PFSK-1 (cell line): ENCODE measurements around the gene ATP6V0B.

Experiments used
- FOXP2 ChIP-seq: optimal IDR thresholded peaks from 2 replicates; pipeline ENCODE3; 2011; ENCODE audit warnings: borderline replicate concordance, control low read depth, inconsistent platforms; ENCODE audit not compliant: insufficient read depth; ENCODE audit errors: extremely low read length, extremely low read depth
- POLR2AphosphoS5 ChIP-seq: IDR thresholded peaks from 2 replicates; pipeline ENCODE4 v1.6.1; 2012; ENCODE audit warnings: low read depth, mild to moderate bottlenecking, control low read depth, low read length, moderate library complexity
- SIN3A ChIP-seq: IDR thresholded peaks from 2 replicates; pipeline ENCODE4 v1.6.1; 2012; ENCODE audit warnings: mild to moderate bottlenecking, low read length, moderate library complexity, borderline replicate concordance; ENCODE audit not compliant: insufficient read depth
- TAF1 ChIP-seq: IDR thresholded peaks from 2 replicates; pipeline ENCODE4 v1.6.1; 2012; ENCODE audit warnings: low read length, control low read depth, borderline replicate concordance; ENCODE audit not compliant: insufficient read depth
- TF ChIP-seq, protein P1 (sequence below), 2 experiments: IDR thresholded peaks; 2 replicates each; pipeline versions ENCODE4 v1.6.1 to v1.8.0; 2011 to 2012; ENCODE audit warnings: low read depth in 2 of 2, low read length in 2 of 2, control low read depth in 1 of 2, inconsistent platforms in 1 of 2, mild to moderate bottlenecking in 1 of 2, moderate library complexity in 1 of 2; ENCODE audit not compliant: insufficient read depth in 1 of 2

Gene ATP6V0B

DNA sequence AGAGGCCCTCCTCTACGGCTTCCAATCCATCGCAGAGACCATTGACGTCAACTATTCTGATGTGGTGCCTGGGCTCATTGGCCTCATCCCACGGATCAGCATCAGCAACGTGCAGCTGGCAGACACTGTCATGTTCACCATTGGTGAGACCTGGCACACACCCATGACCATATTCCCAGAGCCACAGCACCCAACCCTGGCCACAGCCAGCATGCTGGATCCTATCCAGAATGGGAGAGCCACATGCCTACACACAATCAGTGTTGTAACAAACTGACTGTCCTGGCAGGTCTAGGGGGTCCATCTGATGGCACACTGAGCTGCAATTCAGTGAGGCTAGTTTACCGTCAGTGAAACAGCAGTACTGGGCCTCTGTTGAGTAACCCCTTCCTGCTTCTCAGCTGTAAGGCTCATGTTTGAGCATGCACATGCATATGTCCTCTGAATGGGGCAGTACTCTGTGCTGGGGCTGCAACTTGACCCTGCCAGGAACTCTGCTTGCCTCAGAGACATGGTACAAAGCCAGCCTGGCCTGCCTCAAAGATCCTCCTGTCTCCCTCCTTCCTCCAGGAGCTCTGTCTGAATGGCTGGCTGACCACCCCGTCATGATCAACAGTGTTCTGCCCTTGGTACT, 17.2 kb upstream of the ATP6V0B start:
- no peak for TF ChIP-seq TAF1
- no peak for TF ChIP-seq SIN3A
- TF ChIP-seq, protein P1, sequence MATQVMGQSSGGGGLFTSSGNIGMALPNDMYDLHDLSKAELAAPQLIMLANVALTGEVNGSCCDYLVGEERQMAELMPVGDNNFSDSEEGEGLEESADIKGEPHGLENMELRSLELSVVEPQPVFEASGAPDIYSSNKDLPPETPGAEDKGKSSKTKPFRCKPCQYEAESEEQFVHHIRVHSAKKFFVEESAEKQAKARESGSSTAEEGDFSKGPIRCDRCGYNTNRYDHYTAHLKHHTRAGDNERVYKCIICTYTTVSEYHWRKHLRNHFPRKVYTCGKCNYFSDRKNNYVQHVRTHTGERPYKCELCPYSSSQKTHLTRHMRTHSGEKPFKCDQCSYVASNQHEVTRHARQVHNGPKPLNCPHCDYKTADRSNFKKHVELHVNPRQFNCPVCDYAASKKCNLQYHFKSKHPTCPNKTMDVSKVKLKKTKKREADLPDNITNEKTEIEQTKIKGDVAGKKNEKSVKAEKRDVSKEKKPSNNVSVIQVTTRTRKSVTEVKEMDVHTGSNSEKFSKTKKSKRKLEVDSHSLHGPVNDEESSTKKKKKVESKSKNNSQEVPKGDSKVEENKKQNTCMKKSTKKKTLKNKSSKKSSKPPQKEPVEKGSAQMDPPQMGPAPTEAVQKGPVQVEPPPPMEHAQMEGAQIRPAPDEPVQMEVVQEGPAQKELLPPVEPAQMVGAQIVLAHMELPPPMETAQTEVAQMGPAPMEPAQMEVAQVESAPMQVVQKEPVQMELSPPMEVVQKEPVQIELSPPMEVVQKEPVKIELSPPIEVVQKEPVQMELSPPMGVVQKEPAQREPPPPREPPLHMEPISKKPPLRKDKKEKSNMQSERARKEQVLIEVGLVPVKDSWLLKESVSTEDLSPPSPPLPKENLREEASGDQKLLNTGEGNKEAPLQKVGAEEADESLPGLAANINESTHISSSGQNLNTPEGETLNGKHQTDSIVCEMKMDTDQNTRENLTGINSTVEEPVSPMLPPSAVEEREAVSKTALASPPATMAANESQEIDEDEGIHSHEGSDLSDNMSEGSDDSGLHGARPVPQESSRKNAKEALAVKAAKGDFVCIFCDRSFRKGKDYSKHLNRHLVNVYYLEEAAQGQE (IDR thresholded peaks at IDR 0.05; ENCODE audit: insufficient read depth in 1 of 2, low read depth in 2 of 2, low read length in 2 of 2) = no peak
- TF ChIP-seq POLR2AphosphoS5 = no peak
- no peak for TF ChIP-seq FOXP2

DNA sequence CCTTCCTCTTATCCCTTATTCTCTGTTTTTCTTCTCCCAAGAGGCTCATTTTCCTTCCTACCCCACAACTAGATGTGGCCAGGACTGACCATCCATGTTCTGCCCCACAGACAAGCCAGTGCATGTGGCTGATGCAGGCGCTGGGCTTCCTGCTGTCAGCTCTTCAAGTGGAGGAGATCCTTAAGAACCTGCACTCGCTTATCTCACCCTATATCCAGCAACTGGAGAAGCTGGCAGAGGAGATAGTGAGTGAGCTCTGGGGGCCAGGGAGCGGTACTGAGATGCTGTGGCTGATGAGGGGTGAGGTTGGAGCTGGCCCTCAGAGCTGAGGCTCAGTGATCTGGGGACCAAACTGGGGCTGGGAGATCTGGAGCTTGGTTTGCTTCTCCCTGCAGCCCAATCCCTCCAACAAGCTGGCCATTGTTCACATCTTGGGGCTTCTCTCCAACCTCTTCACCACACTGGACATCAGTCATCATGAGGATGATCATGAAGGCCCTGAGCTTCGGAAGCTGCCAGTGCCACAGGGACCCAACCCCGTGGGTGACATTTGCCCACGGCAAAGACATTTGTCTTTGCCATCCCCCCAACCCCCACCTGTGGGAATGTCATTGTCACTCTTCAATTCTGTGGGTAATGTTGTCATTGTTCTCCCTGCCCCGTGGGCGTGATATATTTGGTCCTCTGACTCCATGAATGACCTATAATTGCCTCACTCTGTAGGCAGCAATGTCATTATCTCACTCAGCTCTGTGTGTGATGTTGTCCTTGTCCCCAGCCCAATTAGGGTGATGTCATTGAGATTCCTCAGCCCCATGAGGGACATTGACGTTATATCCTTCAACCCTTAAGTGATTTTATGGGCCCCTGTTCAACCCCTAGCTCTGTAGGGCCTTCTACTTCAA, 16.2 kb upstream of the ATP6V0B start:
- TF ChIP-seq, protein P1 (IDR thresholded peaks at IDR 0.05; ENCODE audit: insufficient read depth in 1 of 2, low read depth in 2 of 2, low read length in 2 of 2) = no peak
- TF ChIP-seq POLR2AphosphoS5 (no peak), FOXP2 (no peak), TAF1 (no peak), SIN3A (no peak)

DNA sequence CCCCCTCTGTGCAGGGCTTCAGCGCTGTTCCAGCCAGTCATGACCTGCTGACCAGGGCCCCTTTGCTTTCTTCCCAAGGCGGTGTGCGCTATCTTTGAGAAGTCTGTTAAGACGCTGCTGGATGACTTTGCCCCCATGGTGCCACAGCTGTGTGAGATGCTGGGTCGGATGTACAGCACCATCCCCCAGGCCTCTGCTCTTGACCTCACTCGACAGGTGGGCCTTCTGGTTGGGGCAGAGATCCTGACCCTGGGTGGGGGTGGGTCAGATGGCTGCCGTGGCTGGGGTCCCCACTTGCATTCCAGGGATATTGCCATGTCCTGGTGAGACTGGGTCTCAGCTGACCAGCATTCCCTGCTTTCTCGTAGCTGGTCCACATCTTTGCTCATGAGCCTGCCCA, 14.0 kb upstream of the ATP6V0B start:
- TF ChIP-seq POLR2AphosphoS5 (no peak), SIN3A (no peak), FOXP2 (no peak)
- TF ChIP-seq, protein P1 (IDR thresholded peaks at IDR 0.05; ENCODE audit: insufficient read depth in 1 of 2, low read depth in 2 of 2, low read length in 2 of 2) = no peak

DNA sequence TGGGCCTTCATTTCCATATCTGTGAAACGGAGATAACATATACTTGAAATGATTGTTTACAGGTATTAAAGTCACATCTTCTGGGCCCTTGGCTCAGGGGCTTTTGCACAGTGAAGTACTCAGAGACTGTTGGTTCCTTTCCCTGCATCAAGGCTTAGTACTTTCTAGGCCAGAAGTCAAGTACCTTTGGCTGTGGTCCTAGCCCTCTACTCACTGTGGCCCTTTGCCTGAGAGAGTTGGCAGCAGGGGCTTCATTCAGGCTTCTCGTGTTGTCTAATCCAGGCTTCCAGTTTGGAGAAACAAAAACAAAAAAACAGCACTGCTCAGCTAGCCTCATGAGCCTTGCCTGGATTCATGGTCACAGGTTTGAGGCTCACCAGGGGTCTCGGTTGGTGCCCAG, 13.1 kb upstream of the ATP6V0B start:
- TF ChIP-seq TAF1 (no peak), POLR2AphosphoS5 (no peak), SIN3A (no peak)

DNA sequence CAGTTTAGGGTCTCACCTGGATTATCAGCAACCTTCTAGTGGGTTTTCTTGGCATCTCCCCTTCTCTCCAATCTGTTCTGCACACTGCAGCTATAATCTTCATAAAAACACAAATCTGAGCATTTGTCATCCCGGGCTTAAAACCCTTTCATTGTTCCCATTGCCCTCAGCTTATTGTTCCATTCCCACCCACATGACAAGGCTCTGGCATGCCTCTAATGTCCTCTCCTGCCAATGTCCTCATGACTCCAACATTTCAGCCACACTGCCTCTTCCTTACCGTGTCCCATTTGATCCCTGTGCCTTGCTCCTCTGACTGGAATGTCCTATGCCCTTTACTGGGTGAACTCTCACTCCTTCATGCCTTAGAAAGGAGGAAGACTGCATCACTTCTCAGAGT, 12.4 kb upstream of the ATP6V0B start:
- TF ChIP-seq FOXP2 (no peak), TAF1 (no peak)
- TF ChIP-seq, protein P1 (IDR thresholded peaks at IDR 0.05; ENCODE audit: insufficient read depth in 1 of 2, low read depth in 2 of 2, low read length in 2 of 2) = no peak
